Peyer's patch (tissue), 4 donors: ENCODE results near the gene CCDC110. TPM values are rescaled to one million over a fixed set of nuclear protein-coding genes. Genes with fewer than 3 reads are reported as not detected.
A peak's percentile ranks its signal among the peaks of the same experiment; 100 is the strongest.

ENCODE experiments used
- DNase-seq, 3 donors: peaks; one replicate each; pipeline ENCODE4 v3.0.0-alpha.2; 2017 to 2019
- H3K27ac ChIP-seq, 4 donors: fragments of 200-600 bp; sonication (generic); one replicate each; pipeline ENCODE4 v1.5.1; 2016 to 2019
- H3K27me3 ChIP-seq, 2 donors: fragments of 200-600 bp; sonication (generic); one replicate each; pipeline ENCODE4 v1.5.1; 2019
- H3K36me3 ChIP-seq, 3 donors: fragments of 200-600 bp; sonication (generic); one replicate each; pipeline ENCODE4 v1.5.1; 2016 to 2019
- H3K4me1 ChIP-seq, 4 donors: fragments of 200-600 bp; sonication (generic); one replicate each; pipeline ENCODE4 v1.5.1; 2016 to 2019
- H3K4me3 ChIP-seq, 4 donors: fragments of 200-600 bp; sonication (generic); 1 replicate in 3 of 4; 2 replicates in 1 of 4; pipeline ENCODE4 v1.5.1; 2016 to 2019; ENCODE audit warnings: mild to moderate bottlenecking in 1 of 4
- H3K9me3 ChIP-seq, 4 donors: fragments of 200-600 bp; sonication (generic); one replicate each; pipeline ENCODE4 v1.5.1; 2016 to 2019; ENCODE audit warnings: mild to moderate bottlenecking in 1 of 4
- CTCF ChIP-seq, 6 experiments: fragments of 450-650 bp in 4 of 6; fragments of 200-600 bp in 2 of 6; sonication (generic) in 1 of 6; IDR thresholded peaks; one replicate each; pipeline ENCODE4 v1.5.1; 2017 to 2019; ENCODE audit warnings: antibody characterized with exemption in 6 of 6, mild to moderate bottlenecking in 3 of 6, moderate library complexity in 1 of 6
- POLR2A ChIP-seq, 2 donors: fragments of 450-650 bp; IDR thresholded peaks; one replicate each; pipeline ENCODE4 v1.5.1; 2017; ENCODE audit warnings: antibody characterized with exemption in 2 of 2, mild to moderate bottlenecking in 2 of 2, moderate library complexity in 2 of 2
- total RNA-seq, 4 donors: library from RNA; depleted of rRNA; stranded (reverse); fragments of >200 nt; gene quantifications; one replicate each; pipeline ENCODE4 v1.1.0, GENCODE V29; 2016

Gene CCDC110
- total RNA-seq, 4 donors from 2014 or later: 0.80 to 0.88 TPM; not detected in 2

- Histone ChIP-seq H3K36me3 (peaks cover 0 to 5% (median 0%) of the 10 kb centered on the region in 3 donors), H3K27me3 (no peaks in the 10 kb centered on the region), H3K4me1 (no peaks in the 10 kb centered on the region), H3K4me3 (no peak overlapping the region), H3K9me3 (no peaks in the 10 kb centered on the region), H3K27ac (no peak overlapping the region)
- no peak for DNase-seq
- TF ChIP-seq CTCF (IDR thresholded peaks at IDR 0.05) (no peak), POLR2A (IDR thresholded peaks at IDR 0.05) (no peak)
These were observed 34.9 kb upstream of the CCDC110 start for GRCh38 chr4:185506422-185506821.

GRCh38 chr4:185504098-185505047 lies 32.8 kb upstream of the CCDC110 start:
- H3K27me3 ChIP-seq: no peaks in the 10 kb centered on the region
- DNase-seq: peak; percentile 25 to 86 (median 78)
- peak overlapping the region in 1 of 4 donors; percentile 24 for H3K4me3 ChIP-seq
- no peaks in the 10 kb centered on the region for H3K4me1 ChIP-seq
- TF ChIP-seq POLR2A (IDR thresholded peaks at IDR 0.05): no peak
- no peak for TF ChIP-seq CTCF (IDR thresholded peaks at IDR 0.05)
- peak overlapping the region in 2 of 4 donors; percentile 0 to 40 for H3K27ac ChIP-seq
- H3K36me3 ChIP-seq: peaks cover 0 to 5% (median 0%) of the 10 kb centered on the region in 3 donors
- no peaks in the 10 kb centered on the region for H3K9me3 ChIP-seq

- no peak overlapping the region for H3K4me3 ChIP-seq
- no peak overlapping the region for H3K27ac ChIP-seq
- DNase-seq: no peak
- no peaks in the 10 kb centered on the region for H3K4me1 ChIP-seq
- H3K36me3 ChIP-seq: peaks cover 0 to 5% (median 0%) of the 10 kb centered on the region in 3 donors
- H3K27me3 ChIP-seq: no peaks in the 10 kb centered on the region
- H3K9me3 ChIP-seq: no peaks in the 10 kb centered on the region
- no peak for TF ChIP-seq CTCF (IDR thresholded peaks at IDR 0.05)
- no peak for TF ChIP-seq POLR2A (IDR thresholded peaks at IDR 0.05)
These were observed 30.9 kb upstream of the CCDC110 start for GRCh38 chr4:185502386-185502785.

- TF ChIP-seq CTCF (IDR thresholded peaks at IDR 0.05): no peak
- TF ChIP-seq POLR2A (IDR thresholded peaks at IDR 0.05): no peak
- no peak overlapping the region for H3K27ac ChIP-seq
These were observed 29.0 kb upstream of the CCDC110 start for GRCh38 chr4:185500576-185500975.

GRCh38 chr4:185500035-185500434 lies 28.5 kb upstream of the CCDC110 start:
- H3K27ac ChIP-seq: no peak overlapping the region
- TF ChIP-seq POLR2A (IDR thresholded peaks at IDR 0.05): no peak
- no peak for TF ChIP-seq CTCF (IDR thresholded peaks at IDR 0.05)
- no peaks in the 10 kb centered on the region for H3K27me3 ChIP-seq
- no peaks in the 10 kb centered on the region for H3K4me1 ChIP-seq
- no peaks in the 10 kb centered on the region for H3K9me3 ChIP-seq
- no peak for DNase-seq
- H3K4me3 ChIP-seq: no peak overlapping the region
- peaks cover 0 to 5% (median 0%) of the 10 kb centered on the region in 3 donors for H3K36me3 ChIP-seq

More at GRCh38 chr4:185500576-185500975, 29.0 kb upstream of the CCDC110 start:
- no peak for DNase-seq
- Histone ChIP-seq H3K4me3 (no peak overlapping the region), H3K9me3 (no peaks in the 10 kb centered on the region), H3K36me3 (peaks cover 0 to 5% (median 0%) of the 10 kb centered on the region in 3 donors), H3K27me3 (no peaks in the 10 kb centered on the region), H3K4me1 (no peaks in the 10 kb centered on the region)
